HepG2 (cell line): Measurements from ENCODE around the gene CDK2. TPM values are rescaled to one million over a fixed set of nuclear protein-coding genes. Genes with fewer than 3 reads are reported as not detected.

Experiments
- ARNT2 ChIP-seq: sonication (generic); formaldehyde crosslinking; IDR thresholded peaks from 2 replicates; pipeline ENCODE4 v1.8.0; 2022; ENCODE audit warnings: mild to moderate bottlenecking, low read depth, missing genetic modification reagents, moderate library complexity
- CAMTA2 ChIP-seq: sonication (generic); formaldehyde crosslinking; IDR thresholded peaks from 2 replicates; pipeline ENCODE4 v1.4.0; 2020; ENCODE audit warnings: mild to moderate bottlenecking, missing genetic modification reagents, borderline replicate concordance
- CEBPG ChIP-seq: IDR thresholded peaks from 2 replicates; pipeline ENCODE4 v1.6.1; 2016
- GATAD1 ChIP-seq: IDR thresholded peaks from 2 replicates; pipeline ENCODE4 v1.6.1; 2016; ENCODE audit warnings: missing genetic modification reagents, missing compliant biosample characterization
- HDAC2 ChIP-seq: sonication (generic); formaldehyde crosslinking; IDR thresholded peaks from 2 replicates; pipeline ENCODE4 v1.4.0; 2020; ENCODE audit warnings: missing genetic modification reagents
- HMGA1 ChIP-seq: sonication (generic); formaldehyde crosslinking; conservative IDR thresholded peaks from 2 replicates; pipeline ENCODE4 v1.4.0; 2020; ENCODE audit warnings: missing genetic modification reagents
- MEF2D ChIP-seq: sonication (generic); formaldehyde crosslinking; IDR thresholded peaks from 2 replicates; pipeline ENCODE4 v1.5.1; 2020; ENCODE audit warnings: mild to moderate bottlenecking, missing genetic modification reagents
- MYC ChIP-seq: sonication (generic); formaldehyde crosslinking; IDR thresholded peaks from 2 replicates; pipeline ENCODE4 v1.9.0; 2021; ENCODE audit warnings: missing genetic modification reagents, borderline replicate concordance
- PPARG ChIP-seq: conservative IDR thresholded peaks from 2 replicates; pipeline ENCODE4 v1.6.1; 2016; ENCODE audit warnings: missing biosample characterization, missing genetic modification reagents
- RFXANK ChIP-seq: IDR thresholded peaks from 2 replicates; pipeline ENCODE4 v1.6.1; 2016
- RXRB ChIP-seq: IDR thresholded peaks from 2 replicates; pipeline ENCODE4 v1.6.1; 2016; ENCODE audit warnings: borderline replicate concordance, missing genetic modification reagents, missing compliant biosample characterization
- SALL2 ChIP-seq: sonication (generic); formaldehyde crosslinking; IDR thresholded peaks from 2 replicates; pipeline ENCODE4 v1.8.1; 2023; ENCODE audit warnings: mild to moderate bottlenecking, missing genetic modification reagents, inconsistent platforms
- SCMH1 ChIP-seq: sonication (generic); formaldehyde crosslinking; IDR thresholded peaks from 2 replicates; pipeline ENCODE4 v1.9.0; 2021; ENCODE audit warnings: missing genetic modification reagents, mild to moderate bottlenecking, borderline replicate concordance
- SOX5 ChIP-seq: IDR thresholded peaks from 2 replicates; pipeline ENCODE4 v1.6.1; 2016; ENCODE audit warnings: borderline replicate concordance
- TAF1 ChIP-seq: sonication (generic); formaldehyde crosslinking; IDR thresholded peaks from 2 replicates; pipeline ENCODE4 v1.4.0; 2020; ENCODE audit warnings: missing genetic modification reagents
- XBP1 ChIP-seq: sonication (generic); formaldehyde crosslinking; IDR thresholded peaks from 2 replicates; pipeline ENCODE4 v1.5.0; 2020; ENCODE audit warnings: missing genetic modification reagents
- ZFP36 ChIP-seq: fragments of 150-350 bp; IDR thresholded peaks from 2 replicates; pipeline ENCODE4 v1.6.1; 2018; ENCODE audit warnings: borderline replicate concordance, low read length, low read depth; ENCODE audit not compliant: partially characterized antibody
- ZNF12 ChIP-seq: sonication (generic); formaldehyde crosslinking; IDR thresholded peaks from 2 replicates; pipeline ENCODE4 v1.5.0; 2020; ENCODE audit warnings: missing genetic modification reagents
- ZNF260 ChIP-seq: sonication (generic); formaldehyde crosslinking; IDR thresholded peaks from 2 replicates; pipeline ENCODE4 v1.4.0; 2020; ENCODE audit warnings: missing genetic modification reagents, low read depth, mild to moderate bottlenecking, borderline replicate concordance
- ZNF83 ChIP-seq: sonication (generic); formaldehyde crosslinking; IDR thresholded peaks from 2 replicates; pipeline ENCODE4 v1.4.0; 2020; ENCODE audit warnings: missing genetic modification reagents, mild to moderate bottlenecking, borderline replicate concordance
- polyA plus RNA-seq, 8 experiments: library from polyadenylated mRNA; depleted of rRNA in 3 of 8; stranded (reverse) in 7 of 8; unstranded in 1 of 8; fragments of >200 nt; fragmentation: Illumina TruSeq in 4 of 8; extraction: Trizol in 4 of 8; gene quantifications; 2 replicates each; pipeline versions ENCODE4 v1.2.1 to v1.2.3, GENCODE V29; 2011 to 2016; ENCODE audit warnings: low read depth in 4 of 8, missing spikeins in 1 of 8, mixed read lengths in 1 of 8; ENCODE audit not compliant: insufficient read depth in 1 of 8
- total RNA-seq, 5 experiments: library from RNA; depleted of rRNA; stranded (reverse); fragments of >200 nt; fragmentation: Illumina TruSeq; extraction: Trizol; gene quantifications; 2 replicates each; pipeline ENCODE4 v1.2.3, GENCODE V29; 2016; ENCODE audit warnings: low read depth in 1 of 5
- TF ChIP-seq, protein P1 (sequence below): sonication (generic); formaldehyde crosslinking; IDR thresholded peaks from 2 replicates; pipeline ENCODE4 v1.4.0; 2020; ENCODE audit warnings: missing genetic modification reagents, low read depth, mild to moderate bottlenecking, borderline replicate concordance
- TF ChIP-seq, protein P2 (sequence below): sonication (generic); formaldehyde crosslinking; IDR thresholded peaks from 2 replicates; pipeline ENCODE4 v1.8.0; 2023; ENCODE audit warnings: mild to moderate bottlenecking, missing genetic modification reagents
- TF ChIP-seq, protein P3 (sequence below): sonication (generic); formaldehyde crosslinking; IDR thresholded peaks from 2 replicates; pipeline ENCODE4 v1.5.0; 2020; ENCODE audit warnings: missing genetic modification reagents
- TF ChIP-seq, protein P4 (sequence below): sonication (generic); formaldehyde crosslinking; IDR thresholded peaks from 2 replicates; pipeline ENCODE4 v1.4.0; 2020; ENCODE audit warnings: mild to moderate bottlenecking, missing genetic modification reagents, borderline replicate concordance

CDK2 gene
- total and polyA plus RNA-seq, 2 of the 13 experiments (the other 11 are each of a cell fraction or from before 2014, with no cell fraction given) = 47.5 to 52.6 TPM

DNA sequence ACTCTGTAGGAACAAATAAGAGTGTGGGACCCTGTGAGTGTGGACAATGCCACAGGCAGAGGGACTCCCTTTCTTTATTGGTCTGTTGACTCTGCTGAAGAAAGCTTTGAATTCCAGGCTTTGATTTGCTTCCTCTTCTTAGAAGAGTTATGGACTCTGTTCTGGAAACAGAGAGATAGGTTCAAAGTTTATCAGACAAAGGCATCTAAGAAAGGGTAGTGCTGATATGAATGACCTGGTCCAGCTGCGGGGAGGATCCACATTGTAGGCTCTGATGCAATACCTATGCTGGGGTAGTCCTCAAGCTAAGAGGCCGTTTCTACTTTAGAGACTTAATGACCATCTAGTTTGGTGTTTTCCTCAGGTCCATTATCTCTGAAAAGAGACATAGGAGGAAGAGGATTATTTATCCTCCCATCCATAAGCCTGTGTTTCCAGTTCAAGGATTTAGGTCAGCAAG is 43.5 kb downstream of the CDK2 start (continued):
- TF ChIP-seq SOX5 (CRISPR knock-in tag) = peak; percentile 92
- 0 out of 2 replicates have a peak, but pooled peaks have one; percentile 33 for TF ChIP-seq GATAD1
- TF ChIP-seq ZFP36 = no peak
- TF ChIP-seq RXRB = peak; percentile 58; the same call in 1 of the 2 replicates
- no peak for TF ChIP-seq SCMH1
- TF ChIP-seq MEF2D (CRISPR knock-in tag) = 0 out of 2 replicates have a peak, but pooled peaks have one; percentile 43
- no peak for TF ChIP-seq TAF1 (CRISPR knock-in tag)
- TF ChIP-seq HDAC2 (CRISPR knock-in tag) = peak; percentile 84
- no peak for TF ChIP-seq HMGA1
- TF ChIP-seq CEBPG (CRISPR knock-in tag) = peak; percentile 97
- TF ChIP-seq, protein P1, sequence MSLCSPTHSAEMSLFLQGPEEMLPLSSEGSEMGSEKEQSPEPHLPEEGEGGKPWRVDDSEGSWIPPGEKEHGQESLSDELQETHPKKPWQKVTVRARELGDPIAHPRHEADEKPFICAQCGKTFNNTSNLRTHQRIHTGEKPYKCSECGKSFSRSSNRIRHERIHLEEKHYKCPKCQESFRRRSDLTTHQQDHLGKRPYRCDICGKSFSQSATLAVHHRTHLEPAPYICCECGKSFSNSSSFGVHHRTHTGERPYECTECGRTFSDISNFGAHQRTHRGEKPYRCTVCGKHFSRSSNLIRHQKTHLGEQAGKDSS (CRISPR knock-in tag) = no peak
- no peak for TF ChIP-seq RFXANK
- no peak for TF ChIP-seq CAMTA2 (CRISPR knock-in tag)
- TF ChIP-seq ZNF12 (CRISPR knock-in tag) = peak; percentile 25; the same call in 1 of the 2 replicates
- TF ChIP-seq ZNF83 (CRISPR knock-in tag) = no peak
- TF ChIP-seq MYC (CRISPR knock-in tag) = no peak
- TF ChIP-seq, protein P2, sequence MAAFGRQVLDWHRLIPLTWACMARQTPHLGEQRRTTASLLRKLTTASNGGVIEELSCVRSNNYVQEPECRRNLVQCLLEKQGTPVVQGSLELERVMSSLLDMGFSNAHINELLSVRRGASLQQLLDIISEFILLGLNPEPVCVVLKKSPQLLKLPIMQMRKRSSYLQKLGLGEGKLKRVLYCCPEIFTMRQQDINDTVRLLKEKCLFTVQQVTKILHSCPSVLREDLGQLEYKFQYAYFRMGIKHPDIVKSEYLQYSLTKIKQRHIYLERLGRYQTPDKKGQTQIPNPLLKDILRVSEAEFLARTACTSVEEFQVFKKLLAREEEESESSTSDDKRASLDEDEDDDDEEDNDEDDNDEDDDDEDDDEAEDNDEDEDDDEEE (CRISPR knock-in tag) = no peak
- TF ChIP-seq PPARG (CRISPR knock-in tag) = peak; percentile 64; the same call in 1 of the 2 replicates
- TF ChIP-seq, protein P3, sequence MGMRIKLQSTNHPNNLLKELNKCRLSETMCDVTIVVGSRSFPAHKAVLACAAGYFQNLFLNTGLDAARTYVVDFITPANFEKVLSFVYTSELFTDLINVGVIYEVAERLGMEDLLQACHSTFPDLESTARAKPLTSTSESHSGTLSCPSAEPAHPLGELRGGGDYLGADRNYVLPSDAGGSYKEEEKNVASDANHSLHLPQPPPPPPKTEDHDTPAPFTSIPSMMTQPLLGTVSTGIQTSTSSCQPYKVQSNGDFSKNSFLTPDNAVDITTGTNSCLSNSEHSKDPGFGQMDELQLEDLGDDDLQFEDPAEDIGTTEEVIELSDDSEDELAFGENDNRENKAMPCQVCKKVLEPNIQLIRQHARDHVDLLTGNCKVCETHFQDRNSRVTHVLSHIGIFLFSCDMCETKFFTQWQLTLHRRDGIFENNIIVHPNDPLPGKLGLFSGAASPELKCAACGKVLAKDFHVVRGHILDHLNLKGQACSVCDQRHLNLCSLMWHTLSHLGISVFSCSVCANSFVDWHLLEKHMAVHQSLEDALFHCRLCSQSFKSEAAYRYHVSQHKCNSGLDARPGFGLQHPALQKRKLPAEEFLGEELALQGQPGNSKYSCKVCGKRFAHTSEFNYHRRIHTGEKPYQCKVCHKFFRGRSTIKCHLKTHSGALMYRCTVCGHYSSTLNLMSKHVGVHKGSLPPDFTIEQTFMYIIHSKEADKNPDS (CRISPR knock-in tag) = no peak
- no peak for TF ChIP-seq XBP1 (CRISPR knock-in tag)
- TF ChIP-seq SALL2 (CRISPR knock-in tag) = no peak
- TF ChIP-seq, protein P4, sequence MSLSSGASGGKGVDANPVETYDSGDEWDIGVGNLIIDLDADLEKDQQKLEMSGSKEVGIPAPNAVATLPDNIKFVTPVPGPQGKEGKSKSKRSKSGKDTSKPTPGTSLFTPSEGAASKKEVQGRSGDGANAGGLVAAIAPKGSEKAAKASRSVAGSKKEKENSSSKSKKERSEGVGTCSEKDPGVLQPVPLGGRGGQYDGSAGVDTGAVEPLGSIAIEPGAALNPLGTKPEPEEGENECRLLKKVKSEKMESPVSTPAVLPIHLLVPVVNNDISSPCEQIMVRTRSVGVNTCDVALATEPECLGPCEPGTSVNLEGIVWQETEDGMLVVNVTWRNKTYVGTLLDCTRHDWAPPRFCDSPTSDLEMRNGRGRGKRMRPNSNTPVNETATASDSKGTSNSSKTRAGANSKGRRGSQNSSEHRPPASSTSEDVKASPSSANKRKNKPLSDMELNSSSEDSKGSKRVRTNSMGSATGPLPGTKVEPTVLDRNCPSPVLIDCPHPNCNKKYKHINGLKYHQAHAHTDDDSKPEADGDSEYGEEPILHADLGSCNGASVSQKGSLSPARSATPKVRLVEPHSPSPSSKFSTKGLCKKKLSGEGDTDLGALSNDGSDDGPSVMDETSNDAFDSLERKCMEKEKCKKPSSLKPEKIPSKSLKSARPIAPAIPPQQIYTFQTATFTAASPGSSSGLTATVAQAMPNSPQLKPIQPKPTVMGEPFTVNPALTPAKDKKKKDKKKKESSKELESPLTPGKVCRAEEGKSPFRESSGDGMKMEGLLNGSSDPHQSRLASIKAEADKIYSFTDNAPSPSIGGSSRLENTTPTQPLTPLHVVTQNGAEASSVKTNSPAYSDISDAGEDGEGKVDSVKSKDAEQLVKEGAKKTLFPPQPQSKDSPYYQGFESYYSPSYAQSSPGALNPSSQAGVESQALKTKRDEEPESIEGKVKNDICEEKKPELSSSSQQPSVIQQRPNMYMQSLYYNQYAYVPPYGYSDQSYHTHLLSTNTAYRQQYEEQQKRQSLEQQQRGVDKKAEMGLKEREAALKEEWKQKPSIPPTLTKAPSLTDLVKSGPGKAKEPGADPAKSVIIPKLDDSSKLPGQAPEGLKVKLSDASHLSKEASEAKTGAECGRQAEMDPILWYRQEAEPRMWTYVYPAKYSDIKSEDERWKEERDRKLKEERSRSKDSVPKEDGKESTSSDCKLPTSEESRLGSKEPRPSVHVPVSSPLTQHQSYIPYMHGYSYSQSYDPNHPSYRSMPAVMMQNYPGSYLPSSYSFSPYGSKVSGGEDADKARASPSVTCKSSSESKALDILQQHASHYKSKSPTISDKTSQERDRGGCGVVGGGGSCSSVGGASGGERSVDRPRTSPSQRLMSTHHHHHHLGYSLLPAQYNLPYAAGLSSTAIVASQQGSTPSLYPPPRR (CRISPR knock-in tag) = peak; percentile 55; the same call in 1 of the 2 replicates
- no peak for TF ChIP-seq ZNF260 (CRISPR knock-in tag)
- TF ChIP-seq ARNT2 (CRISPR knock-in tag) = no peak
